ENCODE measurements around the gene GLB1L2. TPM values are rescaled to one million over a fixed set of nuclear protein-coding genes. Genes with fewer than 3 reads are reported as not detected.

The GLB1L2 gene
- total RNA-seq, 2 donors from 2014 or later = 2.5 to 4.1 TPM

DNA sequence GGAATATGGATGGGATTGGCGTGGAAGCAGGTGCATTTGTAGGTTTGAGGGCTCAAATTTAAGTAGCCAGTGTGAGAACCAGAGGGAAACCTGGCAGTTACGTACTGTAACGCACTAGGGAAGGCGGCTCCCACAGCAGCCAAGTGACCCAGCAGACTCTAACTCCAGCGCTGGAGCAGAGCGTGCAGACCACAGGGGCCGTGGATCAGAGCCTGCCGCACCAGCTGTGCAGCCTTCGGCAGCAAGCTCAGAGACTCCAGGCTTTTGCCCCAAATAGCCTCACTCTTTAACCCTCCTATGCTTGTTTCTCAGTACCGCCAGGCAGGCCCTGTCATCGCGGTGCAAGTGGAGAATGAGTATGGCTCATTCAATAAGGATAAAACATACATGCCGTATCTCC is 43.3 kb upstream of the GLB1L2 start:
- H3K27ac ChIP-seq = no peak overlapping the region
- no peak overlapping the region for H3K4me3 ChIP-seq
- DNase-seq (ENCODE audit: low spot score) (no peak), ATAC-seq (ENCODE audit: insufficient number of reproducible peaks, low FRiP score, low read depth) (no peak)
- TF ChIP-seq, protein P1, sequence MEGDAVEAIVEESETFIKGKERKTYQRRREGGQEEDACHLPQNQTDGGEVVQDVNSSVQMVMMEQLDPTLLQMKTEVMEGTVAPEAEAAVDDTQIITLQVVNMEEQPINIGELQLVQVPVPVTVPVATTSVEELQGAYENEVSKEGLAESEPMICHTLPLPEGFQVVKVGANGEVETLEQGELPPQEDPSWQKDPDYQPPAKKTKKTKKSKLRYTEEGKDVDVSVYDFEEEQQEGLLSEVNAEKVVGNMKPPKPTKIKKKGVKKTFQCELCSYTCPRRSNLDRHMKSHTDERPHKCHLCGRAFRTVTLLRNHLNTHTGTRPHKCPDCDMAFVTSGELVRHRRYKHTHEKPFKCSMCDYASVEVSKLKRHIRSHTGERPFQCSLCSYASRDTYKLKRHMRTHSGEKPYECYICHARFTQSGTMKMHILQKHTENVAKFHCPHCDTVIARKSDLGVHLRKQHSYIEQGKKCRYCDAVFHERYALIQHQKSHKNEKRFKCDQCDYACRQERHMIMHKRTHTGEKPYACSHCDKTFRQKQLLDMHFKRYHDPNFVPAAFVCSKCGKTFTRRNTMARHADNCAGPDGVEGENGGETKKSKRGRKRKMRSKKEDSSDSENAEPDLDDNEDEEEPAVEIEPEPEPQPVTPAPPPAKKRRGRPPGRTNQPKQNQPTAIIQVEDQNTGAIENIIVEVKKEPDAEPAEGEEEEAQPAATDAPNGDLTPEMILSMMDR (IDR thresholded peaks at IDR 0.05) = no peak
- no peaks in the 10 kb centered on the region for H3K9me3 ChIP-seq
- no peaks in the 10 kb centered on the region for H3K4me1 ChIP-seq (ENCODE audit: control insufficient read depth in 1 of 2, low read depth in 2 of 2)
- no peaks in the 10 kb centered on the region for H3K27me3 ChIP-seq (replicated peaks; ENCODE audit: insufficient read depth)
- no peaks in the 10 kb centered on the region for H3K36me3 ChIP-seq

DNA sequence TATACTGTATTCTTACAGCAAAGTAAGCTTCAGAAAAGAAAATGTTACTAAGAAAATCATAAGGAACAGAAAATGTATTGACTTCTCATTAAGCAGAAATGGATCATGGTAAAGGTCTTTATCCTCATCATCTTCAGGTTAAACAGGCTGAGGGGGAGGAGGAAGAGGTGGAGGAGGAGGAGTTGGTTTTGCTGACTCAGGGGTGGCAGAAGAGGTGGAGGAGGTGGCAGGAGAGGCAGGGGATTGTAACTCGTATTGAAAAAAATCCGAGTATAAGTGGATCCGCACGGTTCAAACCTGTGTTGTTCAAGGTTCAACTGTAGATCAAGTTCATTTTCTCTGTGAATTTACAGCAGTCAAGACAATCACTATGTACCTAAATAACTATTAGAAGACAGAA is 42.6 kb upstream of the GLB1L2 start:
- ATAC-seq (ENCODE audit: insufficient number of reproducible peaks, low FRiP score, low read depth) = no peak
- no peaks in the 10 kb centered on the region for H3K9me3 ChIP-seq
- TF ChIP-seq, protein P1 (IDR thresholded peaks at IDR 0.05) = no peak
- no peaks in the 10 kb centered on the region for H3K4me1 ChIP-seq (ENCODE audit: control insufficient read depth in 1 of 2, low read depth in 2 of 2)
- no peaks in the 10 kb centered on the region for H3K36me3 ChIP-seq
- no peaks in the 10 kb centered on the region for H3K27me3 ChIP-seq (replicated peaks; ENCODE audit: insufficient read depth)
- H3K4me3 ChIP-seq = no peak overlapping the region
- H3K27ac ChIP-seq = no peak overlapping the region
- DNase-seq (ENCODE audit: low spot score) = no peak

DNA sequence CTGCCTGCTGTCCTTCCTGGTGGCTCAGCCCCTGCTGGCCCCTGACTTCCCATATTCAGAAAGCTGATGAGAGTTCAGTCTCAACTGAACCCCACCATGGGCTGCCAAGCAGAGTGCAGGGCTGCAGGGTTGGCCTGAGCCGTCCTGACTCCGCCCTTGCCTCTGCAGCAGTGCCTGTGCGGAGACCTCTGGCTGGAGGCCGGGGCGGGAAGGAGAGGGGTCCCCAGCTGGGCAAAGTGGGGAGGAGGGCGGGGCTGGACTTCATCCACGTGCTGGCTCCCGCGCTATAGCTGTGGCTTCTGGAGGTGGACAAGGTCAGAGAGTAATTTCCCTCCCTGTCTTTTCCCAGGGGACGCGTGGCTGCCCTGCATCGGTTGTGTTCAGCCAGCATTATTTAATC is 42.0 kb upstream of the GLB1L2 start:
- H3K27ac ChIP-seq = no peak overlapping the region
- H3K9me3 ChIP-seq = no peaks in the 10 kb centered on the region
- no peaks in the 10 kb centered on the region for H3K36me3 ChIP-seq
- H3K4me1 ChIP-seq (ENCODE audit: control insufficient read depth in 1 of 2, low read depth in 2 of 2) = no peaks in the 10 kb centered on the region
- H3K27me3 ChIP-seq (replicated peaks; ENCODE audit: insufficient read depth) = no peaks in the 10 kb centered on the region
- no peak overlapping the region for H3K4me3 ChIP-seq
- TF ChIP-seq, protein P1 (IDR thresholded peaks at IDR 0.05) = no peak
- DNase-seq (ENCODE audit: low spot score) (no peak), ATAC-seq (ENCODE audit: insufficient number of reproducible peaks, low FRiP score, low read depth) (no peak)

GRCh38 chr11:134290646-134291045 is 41.1 kb upstream of the GLB1L2 start:
- H3K4me3 ChIP-seq = no peak overlapping the region
- H3K9me3 ChIP-seq = no peaks in the 10 kb centered on the region
- H3K27ac ChIP-seq = no peak overlapping the region
- DNase-seq (ENCODE audit: low spot score) (no peak), ATAC-seq (ENCODE audit: insufficient number of reproducible peaks, low FRiP score, low read depth) (no peak)
- no peaks in the 10 kb centered on the region for H3K36me3 ChIP-seq
- TF ChIP-seq, protein P1 (IDR thresholded peaks at IDR 0.05) = no peak
- H3K27me3 ChIP-seq (replicated peaks; ENCODE audit: insufficient read depth) = no peaks in the 10 kb centered on the region
- no peaks in the 10 kb centered on the region for H3K4me1 ChIP-seq (ENCODE audit: control insufficient read depth in 1 of 2, low read depth in 2 of 2)

- DNase-seq (ENCODE audit: low spot score) (no peak), ATAC-seq (ENCODE audit: insufficient number of reproducible peaks, low FRiP score, low read depth) (no peak)
- TF ChIP-seq, protein P1 (IDR thresholded peaks at IDR 0.05) = no peak
- Histone ChIP-seq H3K27me3 (replicated peaks; ENCODE audit: insufficient read depth) (no peaks in the 10 kb centered on the region), H3K4me3 (no peak overlapping the region), H3K36me3 (no peaks in the 10 kb centered on the region), H3K9me3 (no peaks in the 10 kb centered on the region), H3K27ac (no peak overlapping the region), H3K4me1 (ENCODE audit: control insufficient read depth in 1 of 2, low read depth in 2 of 2) (no peaks in the 10 kb centered on the region)
These were observed 40.6 kb upstream of the GLB1L2 start for GRCh38 chr11:134291196-134291595.
